GM04504 (cell line): ENCODE data around the gene PPIL6.

ENCODE experiments used
- DNase-seq: peaks from one replicate; pipeline ENCODE4 v3.0.0-alpha.2; 2012; ENCODE audit warnings: low read depth

Gene PPIL6

DNA sequence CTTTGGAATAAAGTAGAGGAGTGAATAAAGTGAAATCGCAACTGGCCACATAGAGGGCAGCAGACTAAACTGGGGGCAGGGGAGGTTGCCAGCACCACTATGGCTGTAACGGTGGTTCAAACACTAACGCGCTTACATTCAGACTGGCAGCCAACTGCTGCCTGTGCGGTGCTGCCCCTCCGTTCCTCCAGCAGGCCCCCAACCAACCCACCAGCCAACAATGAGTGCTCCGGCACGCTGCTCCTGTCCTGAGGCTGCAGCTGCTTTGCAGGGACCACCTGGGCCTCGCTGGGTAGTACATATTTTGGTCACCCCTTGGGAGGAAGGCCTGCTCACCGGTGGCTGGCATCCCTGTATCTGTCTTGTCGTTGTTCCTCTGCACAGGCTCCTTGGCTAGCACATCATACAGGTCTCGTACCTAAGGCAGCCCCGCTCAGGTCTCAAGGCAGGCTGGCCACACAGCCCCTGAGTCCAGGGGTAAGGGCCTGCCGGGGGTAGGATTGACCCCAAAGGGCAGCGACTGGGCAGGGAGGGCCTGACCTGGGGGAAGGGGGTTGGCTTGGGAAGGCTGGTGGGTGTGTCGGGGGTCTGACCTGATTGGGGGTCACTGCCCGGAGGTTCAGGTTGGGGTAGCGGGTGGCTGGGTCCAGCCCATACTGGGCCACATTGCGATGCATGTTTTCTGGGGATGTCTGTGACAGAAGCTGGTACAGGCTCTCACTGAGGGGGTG, 8.8 kb upstream of the PPIL6 start:
- no peak for DNase-seq

DNA sequence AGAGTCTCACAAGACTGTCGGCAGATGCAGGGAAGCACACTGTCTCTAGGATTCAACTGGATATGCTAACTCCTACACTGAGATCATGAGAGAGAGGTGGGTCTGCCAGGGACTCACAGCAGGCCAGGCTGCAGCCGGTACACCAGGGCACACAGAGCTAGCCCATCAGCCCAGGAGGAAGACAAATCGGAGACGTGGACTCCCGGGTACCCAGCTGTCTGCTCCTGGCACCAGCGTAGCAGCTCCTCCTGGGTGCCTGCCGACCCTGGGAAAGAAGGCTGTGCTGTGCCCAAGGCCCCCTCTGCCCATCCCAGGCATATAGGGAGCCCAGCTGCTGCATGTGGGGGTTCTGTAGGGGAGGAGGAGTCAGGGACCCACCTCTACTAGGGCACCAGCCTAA, 8.2 kb upstream of the PPIL6 start:
- no peak for DNase-seq

DNA sequence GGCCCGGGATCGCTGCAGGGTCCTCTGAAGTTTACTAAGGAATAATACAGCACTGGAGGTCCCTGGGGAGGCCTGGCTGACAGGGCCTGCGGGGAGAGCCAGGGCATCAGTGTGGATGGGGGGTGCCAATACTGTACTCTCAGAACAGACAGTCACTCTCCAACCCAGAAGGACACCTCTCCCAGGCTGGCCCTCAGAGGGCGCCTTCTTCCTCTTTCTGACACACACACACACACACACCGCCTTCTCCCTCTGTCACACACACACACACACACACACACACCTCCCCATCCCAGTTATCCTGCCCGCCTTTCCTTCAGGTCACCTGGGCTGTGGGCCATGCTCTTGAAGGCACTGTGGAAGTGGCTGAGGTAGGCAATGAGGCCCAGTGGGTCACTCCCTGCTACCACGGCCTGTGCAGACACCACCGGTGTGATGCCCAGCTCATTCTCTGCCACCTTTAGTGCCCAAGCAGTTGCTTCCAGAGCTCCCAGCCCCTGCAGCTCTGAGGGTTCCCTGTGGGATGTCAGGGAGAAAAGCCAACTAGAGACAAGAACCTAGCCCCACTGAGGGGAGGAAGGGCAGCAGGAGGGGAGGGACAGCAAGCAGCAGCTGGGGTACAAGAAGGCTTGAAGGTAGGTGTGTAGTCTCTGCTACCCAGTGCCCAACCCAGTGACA, 7.6 kb upstream of the PPIL6 start:
- no peak for DNase-seq

DNA sequence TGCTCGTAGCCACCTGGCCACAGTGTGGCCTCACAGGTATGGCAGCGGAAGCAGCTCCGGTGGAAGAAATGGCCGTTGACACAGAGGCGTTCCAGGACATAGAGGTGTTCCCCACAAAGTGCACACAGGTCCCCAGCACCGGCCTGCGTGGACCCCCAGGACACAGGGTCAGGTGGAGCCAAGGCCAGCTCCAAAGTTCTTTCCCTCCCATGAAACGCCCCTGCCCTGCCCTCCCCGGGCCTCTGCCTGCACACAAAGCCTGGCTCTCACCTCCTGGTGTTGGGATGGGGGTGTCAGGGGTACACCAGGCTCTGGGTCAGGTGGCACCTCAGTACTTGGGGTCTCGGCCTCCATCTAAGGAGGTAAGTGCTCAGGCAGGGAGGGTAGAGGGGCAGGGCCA, 6.7 kb upstream of the PPIL6 start:
- DNase-seq, result no peak

DNA sequence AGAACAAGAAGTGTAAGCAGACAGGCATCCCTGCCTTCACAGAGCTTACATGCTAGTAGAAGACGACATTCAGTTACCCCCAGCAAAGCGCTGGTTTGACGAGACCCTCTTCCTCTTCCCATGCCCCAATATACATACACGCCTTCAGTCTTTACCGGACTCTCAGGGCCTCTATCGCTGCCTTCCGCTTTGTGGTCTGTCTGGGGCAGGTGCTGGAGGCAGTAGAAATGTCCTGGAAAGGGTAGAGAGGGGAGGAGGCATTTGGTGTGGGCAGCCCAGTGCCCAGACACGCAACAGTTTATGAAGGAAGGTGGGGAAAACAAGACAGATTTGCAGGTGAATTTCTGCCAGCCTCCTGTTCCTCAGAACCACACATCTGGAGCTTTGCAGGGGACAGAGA, 6.1 kb upstream of the PPIL6 start:
- DNase-seq, result no peak

DNA sequence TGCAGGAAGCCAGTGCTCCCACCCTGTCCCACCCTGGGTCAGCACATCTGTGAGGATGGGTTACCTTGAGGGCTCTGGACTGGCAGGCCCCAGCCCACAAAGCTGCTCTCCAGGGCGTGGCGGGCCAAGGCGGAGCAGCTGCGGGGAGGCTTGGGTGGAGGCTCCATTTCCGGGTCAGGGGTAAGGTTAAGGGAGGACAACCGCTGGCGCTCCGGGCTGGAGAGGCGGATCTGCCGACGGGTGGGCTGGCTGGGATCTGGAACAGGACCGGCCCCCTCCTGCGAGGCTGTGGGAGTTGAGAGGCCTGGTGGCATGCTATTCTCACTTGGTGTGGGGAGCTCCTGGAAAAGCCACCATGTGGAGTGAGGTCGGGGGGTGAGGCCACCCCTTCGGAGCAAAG, 5.6 kb upstream of the PPIL6 start:
- no peak for DNase-seq

DNA sequence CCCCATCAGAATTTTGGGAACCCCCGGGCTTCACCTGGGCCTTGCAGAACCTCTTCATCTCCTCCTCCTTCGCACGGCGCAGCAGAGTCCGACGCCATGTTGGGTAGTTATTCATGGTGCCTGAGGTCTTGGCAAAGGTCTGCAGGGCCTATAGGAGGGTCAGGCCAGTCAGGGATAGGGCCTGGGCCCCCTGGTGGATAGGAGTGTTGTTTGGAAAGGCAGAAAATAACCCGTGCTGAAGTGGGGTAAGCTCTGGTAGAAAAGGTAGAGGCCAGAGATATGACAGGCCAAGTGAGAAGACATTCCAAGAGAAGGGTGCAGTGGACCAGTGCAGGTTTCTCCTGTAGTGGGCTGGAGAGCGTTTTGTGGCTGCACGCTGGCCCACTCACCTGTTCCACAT, 5.0 kb upstream of the PPIL6 start:
- DNase-seq, result no peak

DNA sequence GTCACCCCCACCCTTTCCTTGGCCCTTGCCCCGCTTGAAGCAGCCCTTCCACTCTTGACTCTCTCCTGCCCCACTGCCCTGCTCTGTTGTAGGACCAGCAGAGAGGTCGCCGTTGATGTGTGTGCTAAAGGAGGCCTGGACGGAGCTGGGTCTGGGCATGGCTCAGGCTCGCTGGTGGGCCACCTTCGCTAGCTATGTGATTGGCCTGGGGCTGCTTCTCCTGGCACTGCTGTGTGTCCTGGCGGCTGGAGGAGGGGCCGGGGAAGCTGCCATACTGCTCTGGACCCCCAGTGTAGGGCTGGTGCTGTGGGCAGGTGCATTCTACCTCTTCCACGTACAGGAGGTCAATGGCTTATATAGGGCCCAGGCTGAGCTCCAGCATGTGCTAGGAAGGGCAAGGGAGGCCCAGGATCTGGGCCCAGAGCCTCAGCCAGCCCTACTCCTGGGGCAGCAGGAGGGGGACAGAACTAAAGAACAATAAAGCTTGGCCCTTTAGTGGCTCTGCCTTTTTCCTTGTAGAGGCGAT, 3.1 kb upstream of the PPIL6 start:
- DNase-seq, result no peak

DNA sequence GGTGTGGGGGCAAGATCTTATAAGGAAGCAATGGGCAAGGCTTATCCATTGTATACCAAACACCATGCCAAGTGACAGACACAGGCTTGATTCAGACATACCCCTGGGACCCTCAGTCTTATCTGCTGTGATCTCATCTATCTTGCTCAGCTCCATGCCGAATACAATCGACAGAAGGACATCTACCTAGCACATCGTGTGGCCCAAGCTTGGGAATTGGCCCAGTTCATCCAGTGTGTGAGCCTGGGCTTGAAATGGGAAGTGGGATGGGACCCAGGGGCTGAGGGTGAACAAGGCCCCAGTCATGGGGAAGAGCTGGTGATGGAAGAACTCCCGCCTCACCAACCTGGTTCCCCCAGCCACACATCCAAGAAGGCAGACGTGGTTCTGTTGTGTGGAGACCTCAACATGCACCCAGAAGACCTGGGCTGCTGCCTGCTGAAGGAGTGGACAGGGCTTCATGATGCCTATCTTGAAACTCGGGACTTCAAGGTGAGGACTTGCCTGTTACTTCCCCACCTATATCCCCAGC, 2.0 kb upstream of the PPIL6 start:
- no peak for DNase-seq

DNA sequence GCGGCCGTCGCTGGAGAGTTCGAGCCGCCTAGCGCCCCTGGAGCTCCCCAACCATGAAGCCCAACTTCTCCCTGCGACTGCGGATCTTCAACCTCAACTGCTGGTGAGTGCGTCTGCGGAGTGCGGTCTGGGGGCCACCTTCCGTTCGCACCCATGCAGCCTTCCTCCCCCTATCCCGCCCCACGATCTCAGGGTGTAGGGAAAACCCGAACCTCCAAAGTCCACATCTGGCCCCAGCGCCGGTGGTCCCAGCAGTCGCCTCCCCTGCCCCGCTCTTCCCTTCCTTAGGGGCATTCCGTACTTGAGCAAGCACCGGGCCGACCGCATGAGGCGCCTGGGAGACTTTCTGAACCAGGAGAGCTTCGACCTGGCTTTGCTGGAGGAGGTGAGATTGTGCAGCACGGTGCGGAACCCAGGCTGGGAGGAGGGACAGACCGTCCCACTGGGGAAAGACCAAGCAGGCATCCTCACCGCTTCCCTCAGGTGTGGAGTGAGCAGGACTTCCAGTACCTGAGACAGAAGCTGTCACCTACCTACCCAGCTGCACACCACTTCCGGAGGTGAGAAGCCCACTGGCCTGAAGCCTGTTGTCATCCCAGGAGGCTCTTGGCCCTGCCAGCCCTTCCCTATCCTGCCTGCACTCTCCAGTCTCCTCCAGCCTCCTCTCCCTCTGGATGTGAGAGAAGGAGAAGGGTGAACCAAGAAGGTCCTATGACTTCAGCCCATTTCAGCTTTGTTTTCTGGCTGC, 815 bp upstream of the PPIL6 start:
- DNase-seq, result no peak

DNA sequence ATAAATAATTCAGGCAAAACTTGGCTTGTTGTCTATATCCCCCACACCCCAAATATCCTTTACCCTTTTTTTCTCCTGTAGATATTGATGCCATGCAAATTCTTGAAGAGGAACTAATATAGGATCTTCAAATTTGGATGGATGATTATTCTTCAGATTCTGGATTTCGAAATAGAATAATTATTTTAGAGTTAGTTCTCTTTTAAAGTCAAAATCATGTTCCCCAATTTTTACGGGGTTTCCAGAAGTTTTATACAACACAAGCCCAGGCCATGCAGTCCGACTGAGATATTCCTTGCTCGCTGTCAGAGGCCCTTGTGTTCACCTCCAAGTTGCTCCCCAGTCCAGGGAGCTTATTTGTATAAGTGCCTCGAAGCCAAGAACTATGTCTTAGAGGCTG, 4.4 kb downstream of the PPIL6 start:
- DNase-seq, result no peak

DNA sequence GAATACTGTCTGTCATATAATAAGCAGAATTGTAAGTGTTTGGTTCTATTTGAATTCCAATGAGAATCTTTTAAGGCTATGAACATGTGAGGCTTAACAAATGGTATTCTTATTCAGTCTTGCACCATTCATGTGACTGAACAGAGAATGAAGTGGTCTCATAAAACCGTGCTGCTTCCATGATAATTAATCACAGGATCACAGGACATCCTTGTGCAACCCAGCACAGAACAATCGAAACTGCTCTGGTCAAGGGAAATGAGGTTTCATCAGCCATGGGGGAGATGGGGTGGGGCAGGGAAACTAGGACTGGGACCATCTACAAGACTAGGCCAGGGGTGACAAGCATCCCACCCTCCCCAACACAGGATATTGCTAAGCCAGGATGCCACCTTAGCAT, 6.0 kb downstream of the PPIL6 start:
- DNase-seq, result no peak

DNA sequence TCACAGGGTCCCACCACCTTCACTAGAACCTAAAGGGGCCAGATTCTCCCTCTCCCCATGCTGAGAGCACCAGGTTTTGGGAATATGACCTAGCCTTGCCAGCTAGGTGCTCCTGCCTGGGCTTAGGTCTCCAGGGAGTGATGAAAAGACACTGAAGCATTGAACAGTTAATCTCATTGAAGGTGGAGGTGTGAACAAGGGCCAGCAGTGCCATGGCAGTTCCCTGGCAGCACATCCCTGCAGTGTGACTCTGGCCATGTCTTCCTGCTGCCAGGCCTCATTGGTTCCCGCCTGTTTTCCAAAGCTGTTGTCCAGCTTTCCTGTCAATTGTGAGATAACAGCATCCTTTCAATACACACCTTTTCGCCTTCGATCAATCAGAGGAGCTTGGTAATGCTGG, 10.9 kb downstream of the PPIL6 start:
- DNase-seq, result no peak

DNA sequence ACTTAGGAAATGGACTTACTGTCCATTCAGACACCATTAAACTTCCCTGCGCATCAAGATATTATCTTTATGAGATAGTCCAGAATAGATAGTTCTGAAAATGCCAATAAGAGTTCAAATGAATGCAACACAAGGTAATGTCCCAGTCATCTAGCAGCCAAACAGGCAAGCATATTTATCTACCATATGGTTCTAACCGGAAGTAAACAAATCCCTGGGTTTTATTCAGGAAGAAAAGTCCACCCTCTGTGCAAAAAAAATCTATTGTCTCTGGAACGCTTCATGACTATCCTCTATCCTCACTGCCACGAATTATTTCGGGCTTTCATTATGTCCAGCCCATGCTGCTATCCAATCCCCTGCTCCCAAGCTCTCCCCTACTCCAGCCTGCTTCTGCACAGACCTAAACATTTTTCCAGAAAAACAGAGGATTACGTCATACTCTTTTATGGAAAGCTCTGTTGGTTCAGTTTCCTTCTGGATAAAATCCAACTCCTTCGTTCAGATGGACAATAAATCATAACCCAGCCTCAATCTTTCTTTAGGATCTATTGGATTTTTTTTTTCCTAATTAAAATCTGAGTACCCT, 11.4 kb downstream of the PPIL6 start:
- DNase-seq, result peak; percentile 42

DNA sequence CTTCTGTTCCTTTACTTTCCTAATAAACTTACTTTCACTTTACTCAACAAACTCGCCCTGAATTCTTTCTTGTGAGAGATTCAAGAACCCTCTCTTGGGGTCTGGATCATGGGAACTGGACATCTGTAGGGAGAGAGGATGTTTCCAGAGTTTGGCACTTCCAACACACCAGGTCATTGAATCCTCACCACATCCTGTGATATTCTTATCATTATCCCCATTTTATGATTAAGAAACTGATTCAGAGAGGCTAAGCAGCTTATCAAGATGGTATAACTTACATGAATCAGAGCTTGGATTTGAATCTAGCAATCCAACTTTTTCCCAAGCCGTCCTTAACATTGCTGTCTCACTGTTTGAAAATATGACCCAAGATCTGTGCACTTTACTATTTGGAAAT, 15.5 kb downstream of the PPIL6 start:
- DNase-seq, result no peak

DNA sequence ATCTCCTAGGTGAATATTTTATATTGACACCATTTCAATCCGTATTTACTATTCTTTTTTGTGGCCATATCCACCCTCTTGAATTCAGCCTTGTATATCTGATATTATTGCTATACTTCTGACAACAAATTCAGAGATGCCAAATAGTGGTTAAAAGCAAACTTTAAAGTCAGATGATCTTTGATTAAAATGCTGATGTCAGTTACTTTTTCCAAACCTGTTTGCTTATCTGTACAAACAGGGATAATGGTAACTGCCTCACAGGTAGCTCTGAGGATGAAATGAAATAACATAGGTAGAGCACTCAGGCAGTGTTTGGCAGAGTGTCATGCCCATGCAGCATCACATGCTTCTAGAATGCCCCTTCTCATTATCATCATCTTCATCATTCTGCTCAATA, 19.2 kb downstream of the PPIL6 start:
- DNase-seq, result no peak

DNA sequence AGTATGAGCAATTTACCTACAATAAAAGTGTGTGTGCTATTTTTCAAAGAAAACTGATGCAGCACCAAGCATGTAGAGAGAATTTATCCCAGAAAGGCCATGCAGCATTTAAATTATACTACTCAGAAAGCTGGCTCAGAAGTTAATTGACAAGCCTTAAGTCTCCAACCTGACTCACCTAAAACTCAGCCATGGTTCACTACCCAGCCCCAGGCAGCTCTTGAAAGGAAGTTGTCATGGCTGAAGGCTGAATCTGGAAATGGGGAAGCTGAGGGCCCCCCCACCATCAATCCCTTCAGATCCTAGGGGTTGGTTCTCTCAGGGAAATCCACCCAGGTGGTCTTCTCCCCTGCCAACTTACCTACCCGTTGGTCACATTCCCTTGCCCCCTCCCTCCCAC, 19.7 kb downstream of the PPIL6 start:
- no peak for DNase-seq

DNA sequence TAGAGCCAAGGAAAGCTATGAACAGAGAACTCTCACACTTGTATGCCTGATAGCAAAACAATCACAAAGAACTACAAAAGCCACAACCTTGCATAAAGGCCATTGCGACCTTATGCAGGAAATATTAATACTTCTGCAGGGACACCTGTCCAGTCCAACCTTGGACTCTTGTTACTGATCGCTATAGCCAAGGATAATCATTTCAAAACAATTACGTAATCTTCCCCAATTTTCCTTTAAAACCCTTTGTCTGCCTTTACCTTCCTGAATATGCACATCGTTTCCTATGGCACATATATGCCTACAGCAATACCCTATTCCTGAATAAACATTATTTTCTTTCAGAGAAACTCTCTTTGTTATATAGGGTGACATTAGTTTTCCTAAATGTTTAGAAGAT, 22.8 kb downstream of the PPIL6 start:
- no peak for DNase-seq

DNA sequence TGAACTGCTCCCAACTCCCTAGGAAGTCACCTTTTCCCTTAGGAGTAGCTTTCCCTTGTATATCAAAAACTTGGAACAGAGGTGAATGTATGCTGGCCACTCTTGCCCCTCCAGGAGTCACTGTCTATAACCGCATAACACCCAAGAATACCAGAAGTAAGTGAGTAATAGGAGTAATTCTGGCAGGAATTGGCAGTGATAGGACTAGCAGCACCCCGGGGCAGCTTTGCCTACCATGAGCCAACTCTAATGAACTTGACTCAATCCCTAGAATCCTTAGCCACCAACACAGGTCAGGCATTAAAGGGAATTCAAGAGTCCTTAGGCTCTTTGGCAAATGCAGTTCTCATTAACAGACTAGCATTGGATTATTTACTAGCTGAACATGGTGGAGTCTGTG, 29.4 kb downstream of the PPIL6 start:
- no peak for DNase-seq

DNA sequence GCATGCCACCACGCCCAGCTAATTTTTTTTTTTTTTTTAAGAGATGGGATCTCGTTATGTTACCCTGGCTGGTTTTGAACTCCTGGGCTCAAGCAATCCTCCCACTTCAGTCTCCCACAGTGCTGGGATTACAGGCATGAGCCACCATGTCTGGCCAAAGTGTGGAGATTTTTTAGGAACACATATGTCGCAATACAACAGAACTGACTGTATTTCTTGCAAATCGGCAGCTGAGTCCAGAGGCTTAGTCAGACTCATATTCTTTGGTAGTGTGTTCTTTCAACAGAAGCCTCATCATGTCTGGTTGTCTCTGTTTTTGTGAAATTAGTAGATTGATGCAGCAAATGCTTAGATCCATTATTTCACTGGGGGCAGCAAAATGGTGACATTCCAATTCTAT, 34.2 kb downstream of the PPIL6 start:
- DNase-seq, result peak; percentile 44

DNA sequence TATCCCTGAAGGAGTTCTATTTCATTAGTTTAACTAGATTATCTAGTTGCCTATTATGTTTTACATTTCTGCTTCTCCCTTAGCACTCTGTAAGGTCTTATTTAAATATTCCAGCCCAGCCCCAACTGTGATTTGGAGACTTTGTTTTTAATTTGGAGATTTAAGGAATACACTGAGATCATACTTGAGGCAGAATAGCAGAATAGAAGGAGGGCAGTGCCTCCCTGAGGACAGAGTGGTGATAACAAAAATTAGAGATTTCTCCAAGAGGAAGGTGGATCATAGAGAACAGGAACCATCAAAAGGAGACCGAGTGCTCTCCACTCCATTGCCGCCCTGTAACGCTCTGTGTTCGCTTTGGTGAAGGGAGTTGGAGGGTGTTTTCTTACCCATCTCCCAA, 43.4 kb downstream of the PPIL6 start:
- DNase-seq, result no peak

DNA sequence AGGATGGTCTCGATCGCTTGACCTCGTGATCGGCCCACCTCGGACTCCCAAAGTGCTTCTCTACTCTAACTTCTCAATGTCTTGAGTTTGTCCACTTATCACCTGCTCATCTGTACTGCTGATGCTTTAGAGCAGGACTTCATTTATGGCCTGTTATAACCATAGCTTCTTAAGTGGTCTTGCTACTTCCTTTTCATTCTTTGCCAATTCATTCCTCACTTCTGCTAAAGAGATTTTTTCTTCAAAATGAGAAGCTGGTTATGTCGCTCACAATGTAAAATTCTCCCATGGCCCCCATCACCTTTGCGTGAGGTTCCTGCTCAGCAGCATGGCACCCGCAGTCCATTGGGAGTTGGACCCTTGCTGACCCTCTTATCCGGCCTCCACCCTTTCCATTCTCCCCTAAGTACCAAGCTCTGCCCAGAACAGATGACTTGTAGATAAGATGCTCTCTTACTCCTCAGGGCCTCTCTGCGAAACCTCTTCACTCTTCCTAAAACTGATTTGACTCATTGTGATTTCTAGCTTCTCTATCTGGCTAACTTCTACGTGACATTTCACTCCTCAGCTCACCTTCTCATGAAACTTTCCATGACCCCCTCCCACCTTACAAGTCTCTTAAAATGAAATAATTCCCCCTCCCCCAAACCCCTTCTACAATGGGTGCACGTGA, 44.2 kb downstream of the PPIL6 start:
- DNase-seq, result no peak
